Measurements from ENCODE around the gene CRYAB. TPM values are rescaled to one million over a fixed set of nuclear protein-coding genes. Genes with fewer than 3 reads are reported as not detected.

The CRYAB gene
- 0.13 TPM in 2 replicates for total RNA-seq

GRCh38 chr11:111911563-111912401 is at the start of gene CRYAB:
Gene CRYAB (minus strand): TSS chr11:111911770. CDS start chr11:111911724, 46 bp downstream.
- peak in 1 of 2 donors; percentile 29 for DNase-seq (ENCODE audit: low read depth in 2 of 2)

- no peak for DNase-seq (ENCODE audit: low read depth in 2 of 2)
These were observed 49.3 kb upstream of the CRYAB start for GRCh38 chr11:111960916-111961315.

GRCh38 chr11:111957663-111958444 is 46.3 kb upstream of the CRYAB start:
- DNase-seq (ENCODE audit: low read depth in 2 of 2): no peak

- no peak for DNase-seq (ENCODE audit: low read depth in 2 of 2)
These were observed 42.6 kb upstream of the CRYAB start for GRCh38 chr11:111954154-111954553.

- DNase-seq (ENCODE audit: low read depth in 2 of 2): no peak
These were observed 40.0 kb upstream of the CRYAB start for GRCh38 chr11:111951565-111951964.

- DNase-seq (ENCODE audit: low read depth in 2 of 2): peak in 1 of 2 donors; percentile 76
These were observed 38.2 kb upstream of the CRYAB start for GRCh38 chr11:111949519-111950426.

- no peak for DNase-seq (ENCODE audit: low read depth in 2 of 2)
These were observed 35.6 kb upstream of the CRYAB start for GRCh38 chr11:111947143-111947542.

- peak in 1 of 2 donors; percentile 28 for DNase-seq (ENCODE audit: low read depth in 2 of 2)
These were observed 34.9 kb upstream of the CRYAB start for GRCh38 chr11:111946499-111946898.

GRCh38 chr11:111945198-111945597 is 33.6 kb upstream of the CRYAB start:
- DNase-seq (ENCODE audit: low read depth in 2 of 2): peak in 1 of 2 donors; percentile 59

- peak in 1 of 2 donors; percentile 92 for DNase-seq (ENCODE audit: low read depth in 2 of 2)
These were observed 33.1 kb upstream of the CRYAB start for GRCh38 chr11:111944651-111945051.

GRCh38 chr11:111944139-111944538 is 32.6 kb upstream of the CRYAB start:
- peak in 1 of 2 donors; percentile 73 for DNase-seq (ENCODE audit: low read depth in 2 of 2)

GRCh38 chr11:111942829-111943228 is 31.3 kb upstream of the CRYAB start:
- peak in 1 of 2 donors; percentile 55 for DNase-seq (ENCODE audit: low read depth in 2 of 2)

- DNase-seq (ENCODE audit: low read depth in 2 of 2): no peak
These were observed 30.4 kb upstream of the CRYAB start for GRCh38 chr11:111941963-111942362.

GRCh38 chr11:111939836-111940604 is 28.4 kb upstream of the CRYAB start:
- DNase-seq (ENCODE audit: low read depth in 2 of 2): peak in 1 of 2 donors; percentile 62

- DNase-seq (ENCODE audit: low read depth in 2 of 2): peak in 1 of 2 donors; percentile 73
These were observed 27.2 kb upstream of the CRYAB start for GRCh38 chr11:111938687-111939160.

GRCh38 chr11:111937844-111938243 is 26.3 kb upstream of the CRYAB start:
- DNase-seq (ENCODE audit: low read depth in 2 of 2): no peak

- no peak for DNase-seq (ENCODE audit: low read depth in 2 of 2)
These were observed 25.8 kb upstream of the CRYAB start for GRCh38 chr11:111937461-111937769.

GRCh38 chr11:111936040-111936540 is 24.5 kb upstream of the CRYAB start:
- DNase-seq (ENCODE audit: low read depth in 2 of 2): no peak

- DNase-seq (ENCODE audit: low read depth in 2 of 2): no peak
These were observed 23.9 kb upstream of the CRYAB start for GRCh38 chr11:111935317-111936039.

- DNase-seq (ENCODE audit: low read depth in 2 of 2): no peak
These were observed 22.7 kb upstream of the CRYAB start for GRCh38 chr11:111934306-111934705.
